GM21390 (cell line): ENCODE results near the gene GBP1.
A peak's percentile ranks its signal among the peaks of the same experiment; 100 is the strongest.
"Not testable (repeated sequence)": the region's sequence is repeated elsewhere in the genome, so short reads cannot be mapped to it uniquely, and the experiment has no call there.

Experiments
- ATAC-seq: cut with Tn5 transposase; IDR thresholded peaks from one replicate; pipeline ENCODE4 v1.9.1; 2021; ENCODE audit not compliant: unreplicated experiment

The GBP1 gene

DNA sequence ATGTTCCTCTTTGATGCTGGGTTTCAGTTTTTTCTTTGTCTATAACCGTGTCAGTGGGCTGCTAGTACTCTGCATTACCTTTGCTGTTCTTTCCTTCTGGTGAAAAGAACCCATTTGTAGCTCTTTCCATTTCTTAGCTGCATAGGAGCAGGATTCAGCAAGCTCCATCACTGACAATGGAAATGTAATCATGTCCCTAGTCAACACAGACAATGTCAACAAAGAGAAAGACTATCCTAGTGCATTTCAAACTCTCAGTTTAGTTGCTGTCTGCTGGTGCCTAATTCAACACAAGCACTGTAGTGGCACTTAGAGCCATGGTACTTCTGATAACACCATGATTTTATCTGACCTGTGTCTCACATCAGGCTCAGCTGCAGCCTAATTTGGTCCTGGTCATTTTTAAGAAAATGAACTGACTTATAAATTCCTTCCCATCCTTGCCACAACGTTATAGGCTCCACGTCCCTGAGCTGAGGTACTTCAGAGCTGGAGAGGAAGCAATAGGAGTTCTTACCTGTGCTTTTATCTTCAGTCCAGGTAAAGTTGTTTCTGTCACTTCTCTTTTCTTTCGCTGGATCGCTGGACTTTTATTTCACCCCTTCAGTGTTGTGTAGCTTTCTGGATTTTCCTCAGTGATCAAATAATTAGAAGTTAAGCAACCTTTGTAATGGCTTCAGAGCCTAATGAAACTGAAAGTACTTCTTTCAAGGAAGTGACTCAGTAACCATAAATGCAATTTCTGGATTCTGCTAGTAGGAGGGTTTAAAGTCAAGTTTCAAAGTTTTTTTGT is 42.6 kb downstream of the GBP1 start, which contains the start of gene GBP3:
Gene GBP3 (minus strand): TSS at position 700 of the 793 bp plus-strand sequence. CDS start 2,145 bp downstream, outside the sequence.
- peak; percentile 85 for ATAC-seq

- not testable (repeated sequence) for ATAC-seq
Measured at GRCh38 chr1:89018318-89018717, 46.7 kb downstream of the GBP1 start.

GRCh38 chr1:89008511-89008910 is 56.5 kb downstream of the GBP1 start:
- ATAC-seq, result no peak

DNA sequence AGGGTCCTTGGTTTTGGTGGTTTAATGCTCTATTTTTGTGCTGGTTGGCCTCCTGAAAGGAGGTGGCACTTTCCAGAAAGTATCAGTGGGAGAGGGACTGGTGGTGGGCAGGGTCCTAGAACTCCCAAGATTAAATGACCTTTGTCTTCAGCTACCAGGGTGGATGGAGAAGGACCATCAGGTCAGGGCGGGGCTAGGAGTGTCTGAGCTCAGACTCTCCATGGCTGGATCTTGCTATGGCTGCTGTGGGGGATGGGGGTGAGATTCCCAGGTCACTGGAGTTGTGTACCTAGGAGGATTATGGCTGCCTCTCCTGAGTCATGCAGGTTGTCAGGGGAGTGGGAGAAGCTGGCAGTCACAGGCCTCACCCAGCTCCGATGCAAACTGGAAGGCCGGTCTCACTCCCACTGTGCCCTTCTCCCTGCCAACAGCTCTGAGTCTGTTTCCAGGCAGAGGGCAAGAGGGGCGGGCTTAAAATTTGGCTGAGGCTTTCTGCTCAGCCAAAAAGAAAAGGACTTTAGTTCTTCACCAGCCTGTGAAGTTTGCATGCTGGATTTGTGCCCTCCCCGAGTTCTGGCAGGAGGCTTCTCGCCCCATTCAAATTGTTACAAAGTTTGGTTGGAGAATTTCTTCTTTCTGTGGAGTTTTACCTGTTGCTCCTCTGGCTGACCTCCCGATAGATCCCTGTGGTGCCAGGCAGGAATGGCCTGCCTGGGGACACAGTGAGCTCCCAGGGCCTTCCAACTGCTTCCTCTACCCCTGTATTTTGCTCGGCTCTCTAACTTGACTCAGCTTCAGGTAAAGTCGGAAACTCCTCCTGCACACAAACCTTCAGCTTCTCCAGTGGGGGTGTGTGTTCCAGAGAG is 59.5 kb downstream of the GBP1 start:
- ATAC-seq, result no peak
